Mucosa of rectum (tissue), 2 donors: ENCODE data around the gene EFCAB6.

Experiments used
- H3K27ac ChIP-seq, 2 donors: one replicate each; pipeline ENCODE4 v1.7.0; 2013; ENCODE audit warnings: inconsistent platforms in 2 of 2, low read depth in 2 of 2, low read length in 2 of 2
- H3K27me3 ChIP-seq, 2 donors: one replicate each; pipeline ENCODE4 v1.7.0; 2013; ENCODE audit warnings: low read length in 2 of 2; ENCODE audit not compliant: control insufficient read depth in 2 of 2, insufficient read depth in 2 of 2
- H3K36me3 ChIP-seq, 2 donors: one replicate each; pipeline ENCODE4 v1.7.0; 2013; ENCODE audit warnings: low read length in 2 of 2; ENCODE audit not compliant: control insufficient read depth in 2 of 2, insufficient read depth in 2 of 2
- H3K4me1 ChIP-seq, 2 donors: one replicate each; pipeline ENCODE4 v1.7.0; 2013; ENCODE audit warnings: low read length in 2 of 2, mild to moderate bottlenecking in 1 of 2; ENCODE audit not compliant: control insufficient read depth in 2 of 2, insufficient read depth in 2 of 2
- H3K4me3 ChIP-seq, 2 donors: one replicate each; pipeline ENCODE4 v1.7.0; 2013; ENCODE audit warnings: low read length in 2 of 2
- H3K9ac ChIP-seq, 2 donors: one replicate each; pipeline ENCODE4 v1.7.0; 2013; ENCODE audit warnings: low read length in 2 of 2, low read depth in 1 of 2, mild to moderate bottlenecking in 1 of 2
- H3K9me3 ChIP-seq, 2 donors: one replicate each; pipeline ENCODE4 v1.7.0; 2013; ENCODE audit warnings: low read length in 2 of 2; ENCODE audit not compliant: control insufficient read depth in 2 of 2
- donor health status: healthy.
- donor health status: Normal muscosa, but diverticular disease.

EFCAB6 gene

DNA sequence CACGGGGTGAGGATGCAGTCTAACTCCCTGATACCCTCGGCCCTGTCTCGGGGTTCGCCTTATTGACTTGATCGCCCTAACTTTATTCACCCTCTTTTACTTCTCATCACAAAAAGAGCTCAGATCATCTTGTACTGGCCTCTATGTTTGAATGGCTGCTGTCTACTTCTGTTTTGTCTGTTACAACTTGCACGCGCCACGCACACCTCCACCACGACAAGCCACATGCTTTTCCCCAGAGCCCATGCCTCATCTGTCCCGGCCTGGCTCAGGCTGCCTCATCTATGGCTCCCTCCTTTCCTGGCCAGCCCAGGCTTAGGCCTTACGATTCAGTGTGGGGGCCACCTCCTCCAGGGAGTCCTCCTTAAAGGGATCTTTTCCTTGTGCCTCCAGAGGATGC lies 180.9 kb downstream of the EFCAB6 start:
- Histone ChIP-seq H3K4me1 (no peaks in the 10 kb centered on the region), H3K27me3 (no peaks in the 10 kb centered on the region), H3K27ac (no peak overlapping the region), H3K9ac (no peak overlapping the region), H3K36me3 (no peaks in the 10 kb centered on the region), H3K4me3 (no peak overlapping the region), H3K9me3 (no peaks in the 10 kb centered on the region)

DNA sequence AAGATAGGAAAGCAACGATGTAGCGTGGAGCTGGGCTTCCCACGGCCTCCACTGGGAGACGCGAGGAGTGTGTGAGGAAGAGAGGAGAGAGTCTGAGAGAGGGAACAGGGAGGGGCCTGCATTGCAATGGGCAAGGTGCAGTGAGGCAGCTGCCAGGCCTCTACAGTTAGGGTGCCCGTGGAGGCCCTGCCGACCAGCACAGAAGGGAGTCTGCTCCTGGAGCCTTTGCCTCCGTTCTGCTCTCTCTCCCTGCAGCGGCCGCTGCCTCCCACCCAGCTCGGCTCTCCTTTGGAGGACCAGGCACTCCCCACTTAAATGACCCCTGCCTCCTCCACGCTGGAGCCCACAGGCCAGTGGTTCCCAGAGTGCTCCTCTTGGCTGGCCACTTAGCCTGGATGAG lies 181.7 kb downstream of the EFCAB6 start:
- Histone ChIP-seq H3K27me3 (no peaks in the 10 kb centered on the region), H3K27ac (no peak overlapping the region), H3K36me3 (no peaks in the 10 kb centered on the region), H3K4me3 (no peak overlapping the region), H3K9me3 (no peaks in the 10 kb centered on the region), H3K4me1 (no peaks in the 10 kb centered on the region), H3K9ac (no peak overlapping the region)

DNA sequence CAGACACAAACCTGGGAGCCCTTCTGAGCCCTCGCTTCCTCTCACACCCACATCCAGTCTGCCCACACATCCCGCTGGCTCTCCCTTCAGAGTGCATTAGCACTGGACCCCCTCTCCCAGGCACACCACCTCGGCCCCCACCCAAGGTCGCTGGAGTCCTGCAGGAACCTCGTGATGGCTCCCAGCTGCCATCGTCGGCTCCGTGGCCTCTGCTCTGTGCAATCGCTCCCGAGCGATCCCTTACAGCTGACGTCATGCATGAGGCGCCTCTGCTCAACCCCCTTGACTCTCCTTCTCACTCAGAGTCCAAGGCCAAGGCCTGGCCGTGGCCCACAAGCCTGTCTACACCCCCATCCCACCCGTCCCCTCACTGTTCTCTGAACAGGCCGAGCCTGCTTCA lies 183.9 kb downstream of the EFCAB6 start:
- no peaks in the 10 kb centered on the region for H3K36me3 ChIP-seq

DNA sequence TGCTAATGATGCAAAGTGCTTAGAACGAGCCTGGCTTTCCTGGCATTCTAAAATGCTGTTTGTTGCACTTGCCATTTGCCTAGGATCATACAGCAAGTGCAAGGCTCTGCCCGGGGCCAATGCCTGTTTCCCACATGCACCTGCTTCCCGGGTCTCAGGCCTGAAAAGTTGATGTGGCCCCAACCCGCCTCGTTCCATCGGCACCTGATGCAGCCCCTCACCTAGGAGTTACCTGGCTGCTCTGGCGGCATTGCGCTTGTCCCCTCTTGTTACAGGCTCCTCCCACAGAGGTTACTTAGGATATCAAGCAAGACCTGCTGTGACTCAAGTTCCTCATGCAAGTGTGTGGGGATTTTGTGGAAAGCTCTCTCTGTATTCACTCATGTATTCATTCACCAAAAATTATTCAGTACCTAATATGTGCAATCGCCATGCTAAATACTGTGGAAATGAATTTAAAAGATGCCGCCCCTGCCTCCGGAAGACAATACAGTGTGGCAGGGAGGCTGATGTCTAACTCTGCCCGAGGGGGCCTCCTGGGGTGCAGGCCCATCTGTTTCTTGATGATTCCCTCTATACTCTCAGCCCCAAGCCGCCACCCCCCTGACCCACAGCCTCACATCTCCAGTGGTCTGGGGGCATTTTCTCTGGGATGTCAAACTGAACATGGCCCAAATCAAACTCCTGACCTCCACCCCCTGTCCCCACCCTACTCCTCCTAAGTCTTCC lies 184.5 kb downstream of the EFCAB6 start:
- Histone ChIP-seq H3K27me3 (no peaks in the 10 kb centered on the region), H3K36me3 (no peaks in the 10 kb centered on the region), H3K4me1 (no peaks in the 10 kb centered on the region), H3K9ac (no peak overlapping the region), H3K27ac (no peak overlapping the region), H3K4me3 (no peak overlapping the region), H3K9me3 (no peaks in the 10 kb centered on the region)

More for the DNA sequence above, 183.9 kb downstream of the EFCAB6 start:
- Histone ChIP-seq H3K27me3 (no peaks in the 10 kb centered on the region), H3K9me3 (no peaks in the 10 kb centered on the region), H3K4me1 (no peaks in the 10 kb centered on the region), H3K4me3 (no peak overlapping the region), H3K27ac (no peak overlapping the region), H3K9ac (no peak overlapping the region)

DNA sequence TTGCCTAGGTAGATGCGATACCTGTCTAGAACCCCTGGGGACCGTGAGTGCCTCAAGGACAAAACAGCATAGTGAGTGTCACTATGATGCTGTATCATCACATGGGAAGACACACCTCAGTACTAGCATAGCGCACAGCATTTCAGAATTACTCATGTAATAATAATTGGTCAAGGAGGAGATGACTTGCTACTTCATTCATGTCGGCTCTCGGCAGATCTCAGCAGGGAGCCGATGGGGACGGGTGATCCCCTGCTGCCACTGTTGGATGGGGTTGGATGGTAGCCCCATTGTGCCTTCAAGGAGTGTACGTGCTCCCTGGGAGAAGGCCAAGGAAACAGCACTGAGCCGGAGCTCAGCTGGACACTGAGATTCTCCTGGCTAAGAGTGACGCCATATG lies 186.9 kb downstream of the EFCAB6 start:
- Histone ChIP-seq H3K4me1 (no peaks in the 10 kb centered on the region), H3K36me3 (no peaks in the 10 kb centered on the region), H3K9me3 (no peaks in the 10 kb centered on the region), H3K27me3 (no peaks in the 10 kb centered on the region), H3K4me3 (no peak overlapping the region), H3K27ac (no peak overlapping the region), H3K9ac (no peak overlapping the region)

DNA sequence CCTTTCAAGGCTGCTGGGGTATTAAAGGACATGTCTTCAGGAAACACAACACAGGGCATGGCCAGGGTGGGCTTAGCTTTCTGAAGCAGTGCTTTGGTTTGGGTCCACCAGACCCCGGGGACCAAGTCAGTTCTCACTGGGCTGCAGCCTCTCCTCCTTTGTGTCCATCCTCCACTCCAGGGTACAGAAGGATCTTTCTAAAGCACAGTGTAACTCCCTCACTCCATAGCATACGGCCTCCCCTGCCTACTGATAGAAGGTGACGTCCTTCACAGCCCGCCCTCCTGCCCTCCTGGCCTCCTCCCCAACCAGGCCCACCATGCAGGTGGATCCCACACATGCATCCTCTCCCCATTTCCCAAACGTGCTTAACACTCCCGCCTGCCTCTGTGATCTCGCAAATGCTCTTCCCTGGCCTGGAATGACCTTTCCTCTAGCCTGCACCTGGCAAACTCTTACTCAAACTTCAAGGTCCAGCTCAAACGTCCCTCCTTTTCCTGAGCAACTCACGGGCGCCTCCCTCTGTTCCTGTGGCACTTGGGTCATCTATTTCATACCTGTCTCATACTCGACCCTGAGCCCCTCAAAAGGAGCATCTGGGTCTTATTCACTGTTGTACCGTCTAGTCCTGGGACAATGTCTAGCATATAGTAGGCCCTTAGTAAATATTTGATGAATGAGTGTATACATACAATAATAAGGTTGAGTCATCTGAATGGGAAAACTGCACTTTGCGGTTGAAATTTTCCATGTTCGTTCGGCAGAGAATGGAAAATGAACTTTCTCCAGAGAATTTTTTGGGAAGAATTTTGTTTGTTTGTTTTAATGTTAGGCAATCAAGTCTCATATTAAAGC lies 187.7 kb downstream of the EFCAB6 start:
- H3K4me3 ChIP-seq, result no peak overlapping the region

DNA sequence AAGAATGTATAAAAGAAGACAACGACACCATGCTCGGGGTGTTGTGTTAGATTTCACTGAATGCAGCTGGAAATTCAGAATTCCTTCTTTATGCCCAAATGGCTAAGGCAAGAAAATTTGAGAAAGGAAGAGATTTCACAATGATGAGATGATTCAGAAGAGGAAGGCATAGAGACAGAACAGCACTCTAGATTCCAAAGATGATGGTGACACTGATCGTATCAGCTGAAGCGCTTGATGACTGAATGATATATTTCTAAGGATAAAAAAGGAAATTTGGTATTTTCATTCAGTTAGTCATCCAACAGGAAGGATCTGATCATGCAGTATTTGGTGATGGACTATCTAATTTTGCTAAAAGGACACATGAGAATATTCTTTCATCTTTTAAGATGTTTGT lies 189.2 kb downstream of the EFCAB6 start:
- H3K4me1 ChIP-seq, result no peaks in the 10 kb centered on the region
- no peak overlapping the region for H3K4me3 ChIP-seq
- H3K9me3 ChIP-seq, result peaks cover 0 to 1% of the 10 kb centered on the region in 2 donors
- H3K36me3 ChIP-seq, result no peaks in the 10 kb centered on the region
- no peak overlapping the region for H3K27ac ChIP-seq
- no peak overlapping the region for H3K9ac ChIP-seq
- no peaks in the 10 kb centered on the region for H3K27me3 ChIP-seq

More for the DNA sequence above, 187.7 kb downstream of the EFCAB6 start:
- H3K9me3 ChIP-seq, result peaks cover 0 to 1% of the 10 kb centered on the region in 2 donors
- H3K4me1 ChIP-seq, result no peaks in the 10 kb centered on the region
- no peak overlapping the region for H3K27ac ChIP-seq
- H3K9ac ChIP-seq, result no peak overlapping the region
- H3K27me3 ChIP-seq, result no peaks in the 10 kb centered on the region
- H3K36me3 ChIP-seq, result no peaks in the 10 kb centered on the region

DNA sequence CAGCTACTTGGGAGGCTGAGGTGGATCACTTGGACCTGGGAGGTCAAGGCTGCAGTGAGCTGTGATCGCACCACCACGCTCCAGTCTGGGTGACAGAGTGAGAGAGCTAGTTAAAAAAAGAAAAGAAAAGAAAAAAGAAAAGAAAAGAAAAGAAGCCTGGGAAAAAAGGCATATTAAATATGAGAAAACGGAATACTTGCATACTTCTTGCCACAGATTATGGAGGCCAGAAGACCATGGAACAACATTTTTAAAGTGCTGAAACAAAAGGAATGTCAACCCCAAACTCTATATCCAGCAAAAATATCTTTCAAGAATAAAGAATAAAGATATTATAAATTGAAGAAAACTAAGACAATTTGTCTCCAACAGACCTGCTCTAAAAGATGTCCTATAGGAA lies 191.9 kb downstream of the EFCAB6 start:
- H3K9me3 ChIP-seq, result peaks cover 0 to 1% of the 10 kb centered on the region in 2 donors
- H3K9ac ChIP-seq, result no peak overlapping the region
- H3K27ac ChIP-seq, result no peak overlapping the region
- H3K4me3 ChIP-seq, result no peak overlapping the region
- no peaks in the 10 kb centered on the region for H3K4me1 ChIP-seq
- H3K27me3 ChIP-seq, result no peaks in the 10 kb centered on the region
- no peaks in the 10 kb centered on the region for H3K36me3 ChIP-seq

DNA sequence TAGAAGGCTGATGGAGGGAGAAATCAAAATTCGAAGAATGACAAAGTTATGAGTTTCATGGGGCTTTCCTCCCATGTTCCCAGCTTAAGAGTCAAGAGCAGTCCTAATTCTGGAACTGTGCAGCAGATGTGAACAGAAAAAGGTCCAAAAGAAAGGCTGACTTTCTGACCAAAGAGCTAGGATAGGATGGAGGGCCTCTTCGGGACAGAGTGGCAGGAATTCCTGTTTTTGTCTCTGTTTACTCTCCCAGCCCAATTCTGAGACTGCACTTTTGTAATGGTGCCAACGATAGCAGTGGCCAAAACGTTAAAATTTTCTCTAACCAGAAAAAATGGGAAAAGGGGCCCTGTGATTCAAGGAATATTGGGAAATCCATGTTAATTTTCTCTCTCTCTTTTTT lies 193.6 kb downstream of the EFCAB6 start:
- Histone ChIP-seq H3K9ac (no peak overlapping the region), H3K4me3 (no peak overlapping the region), H3K36me3 (no peaks in the 10 kb centered on the region), H3K27ac (no peak overlapping the region), H3K9me3 (peaks cover 0 to 1% of the 10 kb centered on the region in 2 donors), H3K4me1 (no peaks in the 10 kb centered on the region), H3K27me3 (no peaks in the 10 kb centered on the region)

DNA sequence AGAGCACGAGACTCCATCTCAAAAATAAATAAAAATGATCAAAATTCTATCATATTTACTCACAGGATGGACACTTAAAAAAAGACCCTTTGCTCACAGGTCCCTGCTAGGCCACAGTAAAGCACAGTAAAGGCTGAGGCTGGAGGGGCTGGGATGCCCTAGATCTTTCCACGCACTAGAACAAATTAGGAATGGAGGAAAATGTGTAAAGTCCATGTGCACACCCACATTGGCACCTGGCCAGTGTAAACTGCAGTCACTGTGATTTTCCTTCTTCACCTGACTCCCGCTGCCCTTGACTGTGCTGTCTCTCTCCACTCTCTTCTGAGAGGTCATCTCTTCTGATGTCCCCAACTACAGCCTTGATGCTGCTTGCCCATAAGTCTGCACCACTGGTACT lies 195.5 kb downstream of the EFCAB6 start:
- no peaks in the 10 kb centered on the region for H3K36me3 ChIP-seq
- H3K27me3 ChIP-seq, result no peaks in the 10 kb centered on the region
- no peak overlapping the region for H3K9ac ChIP-seq
- no peak overlapping the region for H3K4me3 ChIP-seq
- H3K4me1 ChIP-seq, result no peaks in the 10 kb centered on the region
- peaks cover 0 to 1% of the 10 kb centered on the region in 2 donors for H3K9me3 ChIP-seq
- no peak overlapping the region for H3K27ac ChIP-seq
